Stimulated activated CD4-positive, alpha-beta T cell treated with anti-CD3 and anti-CD28 coated beads, Interleukin-15, amount 100 ng/mL, for 1 hour (primary cell): Measurements from ENCODE around the gene ABHD14A.

Experiments
- DNase-seq, 2 donors: peaks; one replicate each; pipeline ENCODE4 v3.0.0-alpha.2; 2020; ENCODE audit warnings: low read depth in 1 of 2, low spot score in 1 of 2

Gene ABHD14A

DNA sequence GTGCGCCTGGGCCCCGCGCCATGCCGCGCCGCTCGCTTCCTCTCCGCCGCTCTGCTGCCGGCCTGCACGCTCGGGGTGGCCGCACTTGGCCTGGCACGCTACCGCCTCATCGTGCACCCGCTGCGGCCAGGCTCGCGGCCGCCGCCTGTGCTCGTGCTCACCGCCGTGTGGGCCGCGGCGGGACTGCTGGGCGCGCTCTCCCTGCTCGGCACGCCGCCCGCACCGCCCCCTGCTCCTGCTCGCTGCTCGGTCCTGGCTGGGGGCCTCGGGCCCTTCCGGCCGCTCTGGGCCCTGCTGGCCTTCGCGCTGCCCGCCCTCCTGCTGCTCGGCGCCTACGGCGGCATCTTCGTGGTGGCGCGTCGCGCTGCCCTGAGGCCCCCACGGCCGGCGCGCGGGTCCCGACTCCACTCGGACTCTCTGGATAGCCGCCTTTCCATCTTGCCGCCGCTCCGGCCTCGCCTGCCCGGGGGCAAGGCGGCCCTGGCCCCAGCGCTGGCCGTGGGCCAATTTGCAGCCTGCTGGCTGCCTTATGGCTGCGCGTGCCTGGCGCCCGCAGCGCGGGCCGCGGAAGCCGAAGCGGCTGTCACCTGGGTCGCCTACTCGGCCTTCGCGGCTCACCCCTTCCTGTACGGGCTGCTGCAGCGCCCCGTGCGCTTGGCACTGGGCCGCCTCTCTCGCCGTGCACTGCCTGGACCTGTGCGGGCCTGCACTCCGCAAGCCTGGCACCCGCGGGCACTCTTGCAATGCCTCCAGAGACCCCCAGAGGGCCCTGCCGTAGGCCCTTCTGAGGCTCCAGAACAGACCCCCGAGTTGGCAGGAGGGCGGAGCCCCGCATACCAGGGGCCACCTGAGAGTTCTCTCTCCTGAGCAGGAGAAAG lies 18.7 kb upstream of the ABHD14A start:
- no peak for DNase-seq

DNA sequence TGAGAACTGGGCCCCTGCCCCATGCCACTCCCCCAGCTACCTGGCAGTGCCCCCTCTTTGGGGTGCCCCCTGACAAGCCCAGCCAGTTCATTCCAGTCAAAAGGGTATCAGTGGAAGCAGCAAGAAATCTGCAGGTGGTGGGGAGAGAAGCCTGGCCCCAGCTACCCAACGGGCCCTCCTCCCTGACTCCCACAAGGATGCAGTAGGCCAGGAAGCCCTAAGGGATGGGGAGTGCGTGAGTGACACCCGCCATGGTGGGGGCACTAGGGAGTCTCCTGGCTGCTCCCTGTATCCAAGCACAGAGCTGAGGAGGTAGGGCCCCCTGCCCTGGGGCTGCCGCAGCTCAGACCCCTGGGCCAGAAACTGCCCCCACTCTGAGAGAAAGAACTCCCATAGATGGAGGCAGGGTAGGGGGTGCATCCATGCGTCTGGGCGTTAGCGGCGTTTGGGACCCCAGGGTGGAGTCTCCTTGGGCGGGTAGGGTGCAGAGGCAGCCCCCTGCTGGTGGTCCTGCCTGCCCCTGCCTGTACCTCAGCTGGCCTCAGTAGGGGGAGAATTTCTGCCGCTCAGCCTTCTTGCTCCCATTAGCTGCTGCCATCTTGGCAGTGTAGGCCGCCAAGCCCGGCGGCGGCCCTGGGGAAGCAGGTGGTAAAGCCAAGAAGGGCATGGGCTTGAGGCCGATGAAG lies 17.2 kb upstream of the ABHD14A start:
- no peak for DNase-seq

GRCh38 chr3:51958603-51959521 lies 16.0 kb upstream of the ABHD14A start:
- no peak for DNase-seq

DNA sequence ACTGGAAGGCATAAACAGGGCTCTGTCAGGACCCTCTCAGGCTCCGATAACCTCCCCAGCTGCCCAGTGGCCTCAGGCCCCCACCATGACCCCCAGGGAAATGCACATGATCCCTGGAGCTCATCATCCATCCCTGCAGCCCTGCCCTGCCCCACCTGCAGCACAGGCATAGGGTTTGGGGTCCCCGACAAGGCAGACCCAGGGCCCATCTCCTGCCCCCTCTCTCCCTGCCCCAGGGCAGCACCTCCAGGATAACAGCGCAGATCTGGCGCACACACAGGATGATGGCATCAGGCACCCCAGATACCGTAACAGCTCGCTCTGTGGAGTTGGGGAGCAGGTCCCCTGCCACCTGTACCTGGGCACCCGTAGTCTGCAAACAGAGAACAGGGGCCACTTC lies 15.2 kb upstream of the ABHD14A start:
- no peak for DNase-seq

GRCh38 chr3:51960386-51960785 lies 14.5 kb upstream of the ABHD14A start:
- DNase-seq: no peak

DNA sequence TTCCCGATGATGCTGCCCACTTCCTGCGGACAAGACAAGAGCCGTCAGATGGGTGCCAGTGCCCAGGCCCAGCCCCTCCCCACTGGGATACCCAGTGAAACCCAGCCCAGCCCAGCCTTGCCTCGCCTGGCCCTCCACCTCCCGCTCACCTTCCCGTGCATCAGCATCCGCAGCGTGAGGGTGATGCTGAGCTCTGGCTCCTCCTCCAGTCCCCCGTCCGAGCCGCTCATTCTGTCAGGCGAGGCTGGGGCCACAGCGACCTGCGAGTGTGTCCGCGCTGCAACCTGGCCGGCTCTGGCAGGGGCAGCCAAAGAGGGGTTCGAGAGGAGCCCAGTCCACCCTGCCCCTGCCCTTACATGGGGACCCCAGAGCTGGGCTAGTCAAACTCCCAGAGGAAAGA lies 13.9 kb upstream of the ABHD14A start:
- DNase-seq: no peak

- DNase-seq: no peak
Measured at GRCh38 chr3:51961602-51962569, 13.0 kb upstream of the ABHD14A start.

- no peak for DNase-seq
Measured at GRCh38 chr3:51962854-51963530, 11.9 kb upstream of the ABHD14A start.

GRCh38 chr3:51963951-51964451 lies 10.9 kb upstream of the ABHD14A start:
- DNase-seq: no peak

DNA sequence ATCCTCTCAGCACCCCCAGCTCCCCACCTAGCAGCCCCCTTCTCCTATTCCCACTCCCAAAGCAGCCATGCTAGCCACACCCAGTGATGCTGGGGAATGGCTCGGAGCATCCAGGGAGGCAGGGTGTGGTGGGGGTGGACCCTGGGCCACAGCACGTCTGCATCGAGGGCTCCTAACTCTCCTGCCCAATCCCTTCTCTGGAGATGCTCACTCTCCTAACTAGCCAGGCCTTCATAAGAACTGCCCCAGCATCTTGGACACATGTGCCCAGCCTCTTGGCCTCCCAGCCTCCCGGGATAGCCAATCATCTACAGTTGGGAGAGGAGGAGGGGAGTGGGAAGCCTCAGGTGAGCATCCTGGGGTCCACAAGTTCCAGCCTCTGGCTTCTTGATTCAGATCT lies 10.3 kb upstream of the ABHD14A start:
- DNase-seq: no peak

GRCh38 chr3:51966016-51966415 lies 8.8 kb upstream of the ABHD14A start:
- DNase-seq: no peak

DNA sequence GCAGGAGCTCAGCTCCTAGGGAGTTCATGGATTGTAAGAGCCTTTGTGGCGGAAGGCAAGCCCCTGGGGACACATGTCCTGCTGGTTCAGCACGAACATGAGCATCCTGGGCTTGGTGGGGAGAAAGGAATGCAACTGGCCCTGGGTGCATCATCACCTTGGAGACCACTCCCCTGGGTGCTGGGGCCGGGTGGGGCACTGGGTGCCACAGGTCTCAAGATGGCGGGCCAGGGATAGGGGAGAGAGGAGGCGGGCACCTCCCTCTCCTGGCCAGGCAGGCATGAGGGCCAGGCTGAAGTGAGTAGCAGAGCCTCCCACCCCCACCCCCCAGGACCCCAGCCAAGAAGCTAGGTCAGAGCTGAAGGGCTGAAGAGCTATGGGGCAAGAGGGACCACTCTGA lies 8.4 kb upstream of the ABHD14A start:
- DNase-seq: no peak

DNA sequence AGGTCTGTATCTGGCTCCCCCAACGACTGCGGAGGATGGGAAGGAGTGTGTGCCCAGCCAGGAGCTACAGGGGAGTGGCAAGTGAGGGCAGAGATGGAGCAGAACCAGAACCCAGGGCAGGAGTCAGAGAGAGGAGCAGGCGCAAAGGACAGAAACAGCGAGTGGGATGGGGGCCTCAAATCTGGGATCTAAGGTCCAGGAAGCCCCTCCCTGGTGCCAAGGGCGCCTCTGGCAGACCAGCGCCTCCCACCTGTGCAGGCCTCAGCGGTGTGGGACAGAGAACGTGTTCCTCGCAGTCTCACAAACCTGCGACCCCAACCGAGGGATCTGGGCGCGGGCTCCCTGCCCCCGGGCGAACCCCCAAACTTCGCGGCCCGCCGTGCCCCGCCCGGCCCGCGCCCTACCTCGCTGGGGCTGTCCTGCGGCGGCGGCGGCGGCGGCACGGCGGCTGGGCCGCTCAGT lies 7.9 kb upstream of the ABHD14A start:
- DNase-seq: no peak

DNA sequence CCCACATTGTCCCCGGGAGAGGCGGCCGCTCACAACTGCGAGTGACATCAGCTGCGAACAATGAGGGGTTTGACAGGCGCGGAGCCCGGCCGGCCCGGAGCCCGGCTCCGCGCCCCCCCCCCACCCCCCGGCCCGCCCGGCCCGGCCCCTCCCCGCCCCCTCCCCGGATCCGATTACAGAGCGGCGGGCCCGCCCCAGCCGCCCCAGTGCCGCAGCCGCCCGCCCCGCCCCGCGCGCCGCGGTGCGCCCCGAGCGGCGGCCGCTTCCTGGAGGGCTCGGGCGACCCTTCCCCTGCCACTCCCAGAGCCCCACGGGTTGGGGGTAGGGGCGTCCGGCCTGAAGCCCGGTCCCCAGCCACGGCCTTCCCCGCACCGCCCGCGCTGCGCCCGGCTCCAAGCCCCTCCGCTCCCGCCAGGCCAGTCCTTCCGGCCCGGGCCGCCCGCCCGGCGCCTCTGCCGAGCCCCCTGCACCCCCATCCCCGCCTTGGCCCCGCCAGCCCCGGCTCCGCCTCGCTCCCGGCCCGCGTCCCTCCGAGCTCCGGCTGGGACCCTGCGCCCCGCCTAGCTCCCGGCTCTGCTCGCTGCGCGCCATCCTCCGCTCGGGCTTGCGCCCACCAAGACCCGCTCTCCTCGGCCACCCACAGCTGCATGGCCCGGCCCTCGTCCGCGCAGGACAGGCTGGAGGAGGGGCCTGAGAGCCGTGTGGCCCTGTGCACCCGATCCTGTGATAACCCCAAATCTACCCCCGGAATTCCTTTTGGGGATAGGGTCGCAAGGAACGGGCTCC lies 7.3 kb upstream of the ABHD14A start, which contains the start of gene PCBP4:
PCBP4 (minus strand) TSS at position 71 of the 786 bp plus-strand sequence. CDS start 6,214 bp downstream, outside the sequence.
- no peak for DNase-seq

DNA sequence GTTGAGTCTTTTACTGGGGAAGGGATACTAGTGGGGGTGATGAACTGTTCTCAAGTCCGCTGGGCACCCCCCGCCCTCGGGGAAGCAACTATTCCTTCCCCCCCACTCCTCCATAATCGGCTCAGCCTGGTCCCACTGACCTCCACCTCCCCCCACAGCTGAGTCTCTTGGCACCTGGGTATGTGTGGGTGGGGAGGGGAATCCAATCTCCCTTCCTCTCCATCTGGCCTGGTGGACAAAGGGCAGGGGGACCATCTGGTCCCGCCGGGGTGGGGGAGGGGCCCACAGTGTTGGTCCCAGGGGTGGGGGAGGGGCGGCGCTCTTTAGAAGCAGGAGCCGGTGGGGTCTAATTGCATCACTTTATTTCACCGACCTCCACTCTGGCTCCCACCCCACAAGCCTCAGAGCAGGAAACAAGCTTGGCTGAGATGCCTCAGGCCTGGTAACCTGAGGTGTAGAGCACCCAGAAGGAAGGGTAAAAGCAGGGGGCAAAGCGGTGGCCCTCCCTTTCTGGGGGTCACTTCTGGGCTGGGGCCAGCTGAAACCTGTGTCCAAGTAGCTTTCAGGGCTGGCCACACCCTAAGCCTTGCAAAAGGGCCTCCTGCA lies 6.6 kb upstream of the ABHD14A start:
- no peak for DNase-seq

GRCh38 chr3:51968883-51969678 lies 5.8 kb upstream of the ABHD14A start:
- DNase-seq: no peak

GRCh38 chr3:51969841-51970240 lies 5.0 kb upstream of the ABHD14A start:
- DNase-seq: no peak
